ENCODE measurements around the gene ACADSB.

DNA sequence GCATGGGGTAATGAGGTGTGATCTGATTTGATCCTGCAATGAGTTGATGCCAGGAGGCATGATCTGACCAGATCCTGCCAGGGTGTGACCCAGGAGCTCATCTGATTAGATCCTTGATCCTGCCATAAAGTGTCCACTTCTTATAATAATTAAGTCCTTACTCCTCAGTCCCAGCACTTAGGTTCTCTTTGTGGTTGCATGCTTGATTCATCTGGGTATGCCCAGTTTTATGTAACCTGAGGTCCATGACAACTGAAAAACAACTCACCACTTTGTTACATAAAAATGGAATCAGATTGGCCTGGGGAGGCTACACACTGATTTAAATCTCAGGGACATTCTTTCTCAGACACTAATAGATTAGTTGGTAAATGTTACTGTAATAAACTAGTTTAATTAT, 19.1 kb downstream of the ACADSB start:
- TF ChIP-seq, protein P1, sequence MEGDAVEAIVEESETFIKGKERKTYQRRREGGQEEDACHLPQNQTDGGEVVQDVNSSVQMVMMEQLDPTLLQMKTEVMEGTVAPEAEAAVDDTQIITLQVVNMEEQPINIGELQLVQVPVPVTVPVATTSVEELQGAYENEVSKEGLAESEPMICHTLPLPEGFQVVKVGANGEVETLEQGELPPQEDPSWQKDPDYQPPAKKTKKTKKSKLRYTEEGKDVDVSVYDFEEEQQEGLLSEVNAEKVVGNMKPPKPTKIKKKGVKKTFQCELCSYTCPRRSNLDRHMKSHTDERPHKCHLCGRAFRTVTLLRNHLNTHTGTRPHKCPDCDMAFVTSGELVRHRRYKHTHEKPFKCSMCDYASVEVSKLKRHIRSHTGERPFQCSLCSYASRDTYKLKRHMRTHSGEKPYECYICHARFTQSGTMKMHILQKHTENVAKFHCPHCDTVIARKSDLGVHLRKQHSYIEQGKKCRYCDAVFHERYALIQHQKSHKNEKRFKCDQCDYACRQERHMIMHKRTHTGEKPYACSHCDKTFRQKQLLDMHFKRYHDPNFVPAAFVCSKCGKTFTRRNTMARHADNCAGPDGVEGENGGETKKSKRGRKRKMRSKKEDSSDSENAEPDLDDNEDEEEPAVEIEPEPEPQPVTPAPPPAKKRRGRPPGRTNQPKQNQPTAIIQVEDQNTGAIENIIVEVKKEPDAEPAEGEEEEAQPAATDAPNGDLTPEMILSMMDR (IDR thresholded peaks at IDR 0.05), result no peak
- TF ChIP-seq ELF4 (CRISPR knock-in tag; IDR thresholded peaks at IDR 0.05; ENCODE audit: low read depth) (no peak), MXD4 (CRISPR knock-in tag; IDR thresholded peaks at IDR 0.05; ENCODE audit: borderline replicate concordance) (no peak), CBFB (CRISPR knock-in tag; IDR thresholded peaks at IDR 0.05; ENCODE audit: low read depth) (no peak), NR3C1 (CRISPR knock-in tag; conservative IDR thresholded peaks at IDR 0.05; ENCODE audit: low read depth) (no peak), SP1 (CRISPR knock-in tag; conservative IDR thresholded peaks at IDR 0.05) (no peak), NFYB (CRISPR knock-in tag; conservative IDR thresholded peaks at IDR 0.05; ENCODE audit: low read depth) (no peak), JAZF1 (CRISPR knock-in tag; IDR thresholded peaks at IDR 0.05) (no peak)
- TF ChIP-seq, protein P2, sequence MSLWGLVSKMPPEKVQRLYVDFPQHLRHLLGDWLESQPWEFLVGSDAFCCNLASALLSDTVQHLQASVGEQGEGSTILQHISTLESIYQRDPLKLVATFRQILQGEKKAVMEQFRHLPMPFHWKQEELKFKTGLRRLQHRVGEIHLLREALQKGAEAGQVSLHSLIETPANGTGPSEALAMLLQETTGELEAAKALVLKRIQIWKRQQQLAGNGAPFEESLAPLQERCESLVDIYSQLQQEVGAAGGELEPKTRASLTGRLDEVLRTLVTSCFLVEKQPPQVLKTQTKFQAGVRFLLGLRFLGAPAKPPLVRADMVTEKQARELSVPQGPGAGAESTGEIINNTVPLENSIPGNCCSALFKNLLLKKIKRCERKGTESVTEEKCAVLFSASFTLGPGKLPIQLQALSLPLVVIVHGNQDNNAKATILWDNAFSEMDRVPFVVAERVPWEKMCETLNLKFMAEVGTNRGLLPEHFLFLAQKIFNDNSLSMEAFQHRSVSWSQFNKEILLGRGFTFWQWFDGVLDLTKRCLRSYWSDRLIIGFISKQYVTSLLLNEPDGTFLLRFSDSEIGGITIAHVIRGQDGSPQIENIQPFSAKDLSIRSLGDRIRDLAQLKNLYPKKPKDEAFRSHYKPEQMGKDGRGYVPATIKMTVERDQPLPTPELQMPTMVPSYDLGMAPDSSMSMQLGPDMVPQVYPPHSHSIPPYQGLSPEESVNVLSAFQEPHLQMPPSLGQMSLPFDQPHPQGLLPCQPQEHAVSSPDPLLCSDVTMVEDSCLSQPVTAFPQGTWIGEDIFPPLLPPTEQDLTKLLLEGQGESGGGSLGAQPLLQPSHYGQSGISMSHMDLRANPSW (CRISPR knock-in tag; conservative IDR thresholded peaks at IDR 0.05; ENCODE audit: low read depth), result no peak
- TF ChIP-seq, protein P3, sequence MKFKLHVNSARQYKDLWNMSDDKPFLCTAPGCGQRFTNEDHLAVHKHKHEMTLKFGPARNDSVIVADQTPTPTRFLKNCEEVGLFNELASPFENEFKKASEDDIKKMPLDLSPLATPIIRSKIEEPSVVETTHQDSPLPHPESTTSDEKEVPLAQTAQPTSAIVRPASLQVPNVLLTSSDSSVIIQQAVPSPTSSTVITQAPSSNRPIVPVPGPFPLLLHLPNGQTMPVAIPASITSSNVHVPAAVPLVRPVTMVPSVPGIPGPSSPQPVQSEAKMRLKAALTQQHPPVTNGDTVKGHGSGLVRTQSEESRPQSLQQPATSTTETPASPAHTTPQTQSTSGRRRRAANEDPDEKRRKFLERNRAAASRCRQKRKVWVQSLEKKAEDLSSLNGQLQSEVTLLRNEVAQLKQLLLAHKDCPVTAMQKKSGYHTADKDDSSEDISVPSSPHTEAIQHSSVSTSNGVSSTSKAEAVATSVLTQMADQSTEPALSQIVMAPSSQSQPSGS (CRISPR knock-in tag; IDR thresholded peaks at IDR 0.05; ENCODE audit: borderline replicate concordance, low read depth), result no peak
- TF ChIP-seq, protein P4, sequence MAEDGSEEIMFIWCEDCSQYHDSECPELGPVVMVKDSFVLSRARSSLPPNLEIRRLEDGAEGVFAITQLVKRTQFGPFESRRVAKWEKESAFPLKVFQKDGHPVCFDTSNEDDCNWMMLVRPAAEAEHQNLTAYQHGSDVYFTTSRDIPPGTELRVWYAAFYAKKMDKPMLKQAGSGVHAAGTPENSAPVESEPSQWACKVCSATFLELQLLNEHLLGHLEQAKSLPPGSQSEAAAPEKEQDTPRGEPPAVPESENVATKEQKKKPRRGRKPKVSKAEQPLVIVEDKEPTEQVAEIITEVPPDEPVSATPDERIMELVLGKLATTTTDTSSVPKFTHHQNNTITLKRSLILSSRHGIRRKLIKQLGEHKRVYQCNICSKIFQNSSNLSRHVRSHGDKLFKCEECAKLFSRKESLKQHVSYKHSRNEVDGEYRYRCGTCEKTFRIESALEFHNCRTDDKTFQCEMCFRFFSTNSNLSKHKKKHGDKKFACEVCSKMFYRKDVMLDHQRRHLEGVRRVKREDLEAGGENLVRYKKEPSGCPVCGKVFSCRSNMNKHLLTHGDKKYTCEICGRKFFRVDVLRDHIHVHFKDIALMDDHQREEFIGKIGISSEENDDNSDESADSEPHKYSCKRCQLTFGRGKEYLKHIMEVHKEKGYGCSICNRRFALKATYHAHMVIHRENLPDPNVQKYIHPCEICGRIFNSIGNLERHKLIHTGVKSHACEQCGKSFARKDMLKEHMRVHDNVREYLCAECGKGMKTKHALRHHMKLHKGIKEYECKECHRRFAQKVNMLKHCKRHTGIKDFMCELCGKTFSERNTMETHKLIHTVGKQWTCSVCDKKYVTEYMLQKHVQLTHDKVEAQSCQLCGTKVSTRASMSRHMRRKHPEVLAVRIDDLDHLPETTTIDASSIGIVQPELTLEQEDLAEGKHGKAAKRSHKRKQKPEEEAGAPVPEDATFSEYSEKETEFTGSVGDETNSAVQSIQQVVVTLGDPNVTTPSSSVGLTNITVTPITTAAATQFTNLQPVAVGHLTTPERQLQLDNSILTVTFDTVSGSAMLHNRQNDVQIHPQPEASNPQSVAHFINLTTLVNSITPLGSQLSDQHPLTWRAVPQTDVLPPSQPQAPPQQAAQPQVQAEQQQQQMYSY (CRISPR knock-in tag; IDR thresholded peaks at IDR 0.05), result no peak
- TF ChIP-seq, protein P5, sequence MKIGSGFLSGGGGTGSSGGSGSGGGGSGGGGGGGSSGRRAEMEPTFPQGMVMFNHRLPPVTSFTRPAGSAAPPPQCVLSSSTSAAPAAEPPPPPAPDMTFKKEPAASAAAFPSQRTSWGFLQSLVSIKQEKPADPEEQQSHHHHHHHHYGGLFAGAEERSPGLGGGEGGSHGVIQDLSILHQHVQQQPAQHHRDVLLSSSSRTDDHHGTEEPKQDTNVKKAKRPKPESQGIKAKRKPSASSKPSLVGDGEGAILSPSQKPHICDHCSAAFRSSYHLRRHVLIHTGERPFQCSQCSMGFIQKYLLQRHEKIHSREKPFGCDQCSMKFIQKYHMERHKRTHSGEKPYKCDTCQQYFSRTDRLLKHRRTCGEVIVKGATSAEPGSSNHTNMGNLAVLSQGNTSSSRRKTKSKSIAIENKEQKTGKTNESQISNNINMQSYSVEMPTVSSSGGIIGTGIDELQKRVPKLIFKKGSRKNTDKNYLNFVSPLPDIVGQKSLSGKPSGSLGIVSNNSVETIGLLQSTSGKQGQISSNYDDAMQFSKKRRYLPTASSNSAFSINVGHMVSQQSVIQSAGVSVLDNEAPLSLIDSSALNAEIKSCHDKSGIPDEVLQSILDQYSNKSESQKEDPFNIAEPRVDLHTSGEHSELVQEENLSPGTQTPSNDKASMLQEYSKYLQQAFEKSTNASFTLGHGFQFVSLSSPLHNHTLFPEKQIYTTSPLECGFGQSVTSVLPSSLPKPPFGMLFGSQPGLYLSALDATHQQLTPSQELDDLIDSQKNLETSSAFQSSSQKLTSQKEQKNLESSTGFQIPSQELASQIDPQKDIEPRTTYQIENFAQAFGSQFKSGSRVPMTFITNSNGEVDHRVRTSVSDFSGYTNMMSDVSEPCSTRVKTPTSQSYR (CRISPR knock-in tag; IDR thresholded peaks at IDR 0.05), result no peak
